CD4-positive, alpha-beta memory T cell (primary cell): ENCODE results near the gene GMDS. TPM values are rescaled to one million over a fixed set of nuclear protein-coding genes. Genes with fewer than 3 reads are reported as not detected.
A peak's percentile ranks its signal among the peaks of the same experiment; 100 is the strongest.

Experiments
- CTCF ChIA-PET: fragments of 350-600 bp; sonication (Branson Sonifier 250); formaldehyde crosslinking; loops from one replicate; lab custom pipeline; 2021; ENCODE audit warnings: inconsistent platforms; ENCODE audit not compliant: partially characterized antibody; lab: Charles Lee
- POLR2A ChIA-PET: fragments of 350-600 bp; sonication (Branson Sonifier 250); formaldehyde crosslinking; loops from one replicate; lab custom pipeline; 2021; ENCODE audit not compliant: partially characterized antibody; lab: Charles Lee
- DNase-seq, 5 donors: peaks; one replicate each; pipeline versions ENCODE4 v3.0.0 to v3.0.0-alpha.2; 2020 to 2022; ENCODE audit warnings: mixed read lengths in 1 of 5
- H3K27ac ChIP-seq: one replicate; pipeline ENCODE4 v1.7.0; 2013; ENCODE audit warnings: low read depth, low read length
- H3K27me3 ChIP-seq: 2 replicates; pipeline ENCODE4 v1.7.0; 2013; ENCODE audit warnings: mild to moderate bottlenecking, low read length, moderate library complexity; ENCODE audit not compliant: insufficient read depth
- H3K36me3 ChIP-seq: 2 replicates; pipeline ENCODE4 v1.7.0; 2013; ENCODE audit warnings: mild to moderate bottlenecking, low read length, moderate library complexity; ENCODE audit not compliant: insufficient read depth
- H3K4me1 ChIP-seq: 2 replicates; pipeline ENCODE4 v1.7.0; 2013; ENCODE audit warnings: mild to moderate bottlenecking, low read length, moderate library complexity; ENCODE audit not compliant: insufficient read depth
- H3K4me3 ChIP-seq, 2 donors: one replicate each; pipeline ENCODE4 v1.7.0; 2013; ENCODE audit warnings: low read length in 2 of 2, mild to moderate bottlenecking in 1 of 2
- H3K9me3 ChIP-seq, 2 donors: one replicate each; pipeline ENCODE4 v1.7.0; 2013; ENCODE audit warnings: low read length in 2 of 2, control low read depth in 1 of 2; ENCODE audit not compliant: control insufficient read depth in 1 of 2
- H3K27ac Mint-ChIP-seq, 7 donors: one replicate each; pipeline ENCODE4 v1.8.0; 2020 to 2021; ENCODE audit warnings: mixed read lengths in 7 of 7, mild to moderate bottlenecking in 6 of 7, inconsistent platforms in 3 of 7, moderate library complexity in 3 of 7
- H3K27me3 Mint-ChIP-seq, 2 donors: one replicate each; pipeline ENCODE4 v1.8.0; 2020 to 2021; ENCODE audit warnings: mixed read lengths in 2 of 2
- H3K36me3 Mint-ChIP-seq, 2 donors: one replicate each; pipeline ENCODE4 v1.8.0; 2020 to 2021; ENCODE audit warnings: mixed read lengths in 2 of 2, inconsistent platforms in 1 of 2, mild to moderate bottlenecking in 1 of 2
- H3K4me1 Mint-ChIP-seq, 4 donors: one replicate each; pipeline ENCODE4 v1.8.0; 2020 to 2021; ENCODE audit warnings: mixed read lengths in 4 of 4, mild to moderate bottlenecking in 1 of 4
- H3K4me3 Mint-ChIP-seq, 8 donors: one replicate each; pipeline ENCODE4 v1.8.0; 2020 to 2021; ENCODE audit warnings: mixed read lengths in 8 of 8, mild to moderate bottlenecking in 7 of 8, moderate library complexity in 6 of 8, inconsistent platforms in 3 of 8
- H3K9me3 Mint-ChIP-seq, 8 donors: one replicate each; pipeline ENCODE4 v1.8.0; 2020 to 2021; ENCODE audit warnings: mixed read lengths in 8 of 8, mild to moderate bottlenecking in 5 of 8, inconsistent platforms in 3 of 8, moderate library complexity in 1 of 8
- intact Hi-C: fragments of 100-400 bp; cut with micrococcal nuclease; formaldehyde crosslinking; loops from one replicate; pipeline ENCODE4 v1.15.1; 2023
- polyA plus RNA-seq, 2 donors: library from polyadenylated mRNA; unstranded; fragments of 300-500 nt; fragmentation: Illumina TruSeq; gene quantifications; one replicate each; pipeline ENCODE4 v1.2.3, GENCODE V29; 2021
- total RNA-seq, 2 experiments: library from RNA; stranded (reverse); gene quantifications; one replicate each; pipeline ENCODE4 v1.2.3, GENCODE V29; 2021

GMDS gene
- total and polyA plus RNA-seq, 4 experiments from 2014 or later: 12.1 to 24.0 (median 15.2) TPM

DNA sequence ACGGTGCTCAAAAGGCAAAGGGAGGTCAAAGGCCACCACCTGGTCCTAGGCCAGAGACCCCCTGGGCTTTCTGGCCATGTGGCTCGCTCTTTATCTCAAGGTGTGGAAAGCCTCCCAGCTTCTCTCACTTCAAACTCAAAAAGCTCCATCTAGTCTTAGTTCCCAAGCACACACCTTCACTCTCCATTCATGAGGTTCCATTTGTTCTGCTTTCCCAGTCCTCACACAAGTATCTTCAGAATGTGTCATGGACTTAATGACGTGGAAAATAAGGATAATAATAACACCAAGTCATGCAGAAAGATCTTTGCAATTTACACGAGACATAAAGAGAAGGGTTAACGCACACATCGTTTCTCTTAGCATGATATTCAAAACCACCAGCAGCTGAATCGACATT lies 219.3 kb downstream of the GMDS start:
- intact Hi-C loops: no loop called here
- CTCF ChIA-PET: no interaction called here
- H3K9me3 ChIP-seq: no peaks in the 10 kb centered on the region
- H3K27me3 Mint-ChIP-seq: no peaks in the 10 kb centered on the region
- no peak overlapping the region for H3K4me3 ChIP-seq
- H3K36me3 Mint-ChIP-seq: no peaks in the 10 kb centered on the region
- H3K4me3 Mint-ChIP-seq: no peak overlapping the region
- POLR2A ChIA-PET: no interaction called here
- H3K36me3 ChIP-seq: no peaks in the 10 kb centered on the region
- H3K27me3 ChIP-seq: no peaks in the 10 kb centered on the region
- H3K27ac Mint-ChIP-seq: no peak overlapping the region
- H3K4me1 Mint-ChIP-seq: peaks cover 10 to 14% (median 13%) of the 10 kb centered on the region in 4 donors
- no peak for DNase-seq
- no peak overlapping the region for H3K27ac ChIP-seq
- peaks cover 0 to 2% (median 0%) of the 10 kb centered on the region in 8 donors for H3K9me3 Mint-ChIP-seq
- peaks cover 5% of the 10 kb centered on the region for H3K4me1 ChIP-seq

DNA sequence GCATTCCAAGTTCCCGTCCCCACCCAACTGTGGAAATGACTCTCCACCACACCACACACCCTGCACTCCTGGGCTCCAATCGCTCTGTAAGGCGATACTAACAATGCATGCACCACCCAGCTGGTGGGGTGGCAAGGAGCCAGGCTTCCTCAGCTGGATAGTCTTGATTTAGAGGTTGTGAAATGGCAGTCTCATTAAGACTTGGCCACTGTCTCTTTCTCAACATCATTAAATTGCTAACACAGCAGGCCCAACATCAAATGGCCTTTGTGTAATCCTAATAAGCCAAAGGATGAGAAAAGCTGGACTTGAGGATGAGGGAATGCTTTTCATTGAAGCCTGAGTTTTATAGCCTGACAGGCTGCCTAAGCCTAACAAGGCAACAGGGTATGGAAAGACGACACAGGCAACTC lies 223.7 kb downstream of the GMDS start:
- H3K4me1 Mint-ChIP-seq: peaks cover 0 to 11% (median 4%) of the 10 kb centered on the region in 4 donors
- POLR2A ChIA-PET: no interaction called here

GRCh38 chr6:2020909-2021308 lies 224.5 kb downstream of the GMDS start:
- no peaks in the 10 kb centered on the region for H3K27me3 ChIP-seq
- intact Hi-C loops: no loop called here
- Mint-ChIP-seq H3K4me1 (peaks cover 0 to 11% (median 4%) of the 10 kb centered on the region in 4 donors), H3K36me3 (peaks cover 5% of the 10 kb centered on the region in 2 donors), H3K27me3 (no peaks in the 10 kb centered on the region), H3K9me3 (peaks cover 0 to 7% (median 0%) of the 10 kb centered on the region in 8 donors), H3K4me3 (no peak overlapping the region), H3K27ac (peak overlapping the region in 1 of 7 donors; percentile 61)
- CTCF ChIA-PET: no interaction called here
- DNase-seq: no peak
- no peaks in the 10 kb centered on the region for H3K4me1 ChIP-seq
- no peaks in the 10 kb centered on the region for H3K36me3 ChIP-seq
- no peak overlapping the region for H3K27ac ChIP-seq
- no peaks in the 10 kb centered on the region for H3K9me3 ChIP-seq
- POLR2A ChIA-PET: no interaction called here
- H3K4me3 ChIP-seq: no peak overlapping the region

More for the DNA sequence above, 223.7 kb downstream of the GMDS start:
- Histone ChIP-seq H3K4me1 (no peaks in the 10 kb centered on the region), H3K27ac (no peak overlapping the region), H3K4me3 (no peak overlapping the region), H3K36me3 (no peaks in the 10 kb centered on the region), H3K9me3 (no peaks in the 10 kb centered on the region), H3K27me3 (no peaks in the 10 kb centered on the region)
- DNase-seq: no peak
- Mint-ChIP-seq H3K27me3 (no peaks in the 10 kb centered on the region), H3K9me3 (peaks cover 0 to 3% (median 0%) of the 10 kb centered on the region in 8 donors), H3K27ac (no peak overlapping the region), H3K36me3 (peaks cover 5% of the 10 kb centered on the region in 2 donors), H3K4me3 (no peak overlapping the region)
- intact Hi-C loops: no loop called here
- CTCF ChIA-PET: no interaction called here

- no peak overlapping the region for H3K4me3 ChIP-seq
- peaks cover 0 to 22% (median 14%) of the 10 kb centered on the region in 8 donors for H3K9me3 Mint-ChIP-seq
- no peaks in the 10 kb centered on the region for H3K9me3 ChIP-seq
- H3K27me3 Mint-ChIP-seq: no peaks in the 10 kb centered on the region
- H3K27ac Mint-ChIP-seq: no peak overlapping the region
- H3K36me3 Mint-ChIP-seq: peaks cover 13 to 17% of the 10 kb centered on the region in 2 donors
- ChIA-PET CTCF (no interaction called here), POLR2A (no interaction called here)
- intact Hi-C loops: no loop called here
- no peak overlapping the region for H3K4me3 Mint-ChIP-seq
- no peak overlapping the region for H3K27ac ChIP-seq
- no peaks in the 10 kb centered on the region for H3K27me3 ChIP-seq
- no peaks in the 10 kb centered on the region for H3K4me1 ChIP-seq
- peaks cover 0 to 7% (median 3%) of the 10 kb centered on the region in 4 donors for H3K4me1 Mint-ChIP-seq
- no peak for DNase-seq
- H3K36me3 ChIP-seq: no peaks in the 10 kb centered on the region
Observed at GRCh38 chr6:2019051-2019450, 226.4 kb downstream of the GMDS start.

DNA sequence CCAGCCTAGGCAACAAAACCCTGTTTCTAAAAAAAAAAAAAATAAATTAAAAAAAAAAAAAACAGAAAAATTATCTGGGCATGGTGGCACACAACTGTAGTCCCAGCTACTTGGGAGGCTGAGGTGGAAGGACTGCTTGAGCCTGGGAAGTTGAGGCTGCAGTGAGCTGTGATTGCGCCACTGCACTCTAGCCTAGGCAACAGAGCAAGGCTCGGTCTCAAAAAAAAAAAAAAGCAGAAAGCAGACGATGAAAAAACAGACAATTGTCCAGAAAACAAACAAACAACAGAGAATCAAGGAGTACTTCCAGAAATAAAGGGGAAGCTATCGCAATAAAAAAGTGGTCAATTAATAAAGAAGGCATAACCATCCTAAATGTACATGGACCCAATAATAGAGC lies 229.4 kb downstream of the GMDS start:
- no peak overlapping the region for H3K27ac ChIP-seq
- peaks cover 28 to 30% of the 10 kb centered on the region in 2 donors for H3K36me3 Mint-ChIP-seq

DNA sequence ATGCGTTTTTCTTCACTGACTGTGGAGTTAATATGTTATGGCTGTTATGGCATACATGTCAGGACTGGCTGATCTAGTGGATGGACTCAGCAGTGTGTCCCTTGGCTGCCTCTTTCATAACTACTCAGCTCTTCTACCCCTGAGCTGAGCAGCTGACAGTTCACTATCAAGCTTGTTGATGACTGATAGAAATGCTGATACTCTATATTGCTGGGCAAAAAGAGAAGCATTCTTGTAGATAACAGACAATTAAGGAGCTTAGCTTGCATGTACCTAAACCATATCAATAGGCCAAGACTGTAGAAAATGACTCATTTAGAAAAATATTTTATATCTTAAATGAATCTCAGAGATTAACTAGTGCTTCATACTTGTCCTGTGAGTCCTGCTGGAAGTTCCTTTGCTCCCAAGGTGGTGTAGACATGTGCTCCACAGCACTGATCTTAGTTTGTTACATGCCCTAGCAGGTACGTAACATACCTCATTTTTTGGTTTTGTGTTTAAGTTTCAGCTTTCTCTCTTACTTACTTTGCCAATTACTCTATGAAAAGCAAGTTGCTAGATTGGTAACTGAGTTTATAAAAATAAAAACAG lies 236.9 kb downstream of the GMDS start:
- CTCF ChIA-PET: no interaction called here

More for the DNA sequence above, 229.4 kb downstream of the GMDS start:
- Histone ChIP-seq H3K4me1 (no peaks in the 10 kb centered on the region), H3K9me3 (no peaks in the 10 kb centered on the region), H3K4me3 (no peak overlapping the region), H3K27me3 (no peaks in the 10 kb centered on the region), H3K36me3 (no peaks in the 10 kb centered on the region)
- Mint-ChIP-seq H3K27me3 (no peaks in the 10 kb centered on the region), H3K4me1 (peaks cover 0 to 2% (median under 1%) of the 10 kb centered on the region in 4 donors), H3K4me3 (no peak overlapping the region), H3K27ac (no peak overlapping the region), H3K9me3 (peaks cover 3 to 29% (median 20%) of the 10 kb centered on the region in 8 donors)
- DNase-seq: no peak
- intact Hi-C loops: no loop called here
- ChIA-PET CTCF (interaction anchor here (0.6 kb wide), 1 partner anchor 30 kb away, joined by 3 read pairs; no protein-coding TSS in a partner anchor), POLR2A (interaction anchor here (0.6 kb wide), 1 partner anchor 1996 kb away, joined by 3 read pairs; no protein-coding TSS in a partner anchor)

DNA sequence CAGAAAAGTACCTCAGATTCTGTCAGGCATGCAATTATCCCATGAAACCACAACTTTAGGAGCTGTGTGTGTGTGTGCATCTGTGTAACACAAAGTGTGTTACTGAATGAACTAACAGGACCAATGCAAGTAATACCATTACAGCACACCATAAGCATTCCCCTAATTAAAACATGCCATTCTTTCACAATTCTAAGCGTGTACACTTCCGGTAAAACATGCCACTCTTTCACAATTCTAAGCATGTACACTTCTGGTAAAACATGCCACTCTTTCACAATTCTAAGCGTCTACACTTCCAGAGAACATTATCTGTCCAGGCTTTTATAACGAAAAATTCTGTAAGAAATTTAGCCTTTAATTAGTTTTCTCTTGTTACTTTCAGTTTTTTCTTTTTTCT lies 238.2 kb downstream of the GMDS start:
- Mint-ChIP-seq H3K4me1 (no peaks in the 10 kb centered on the region), H3K27me3 (no peaks in the 10 kb centered on the region), H3K36me3 (peaks cover 14 to 17% of the 10 kb centered on the region in 2 donors), H3K4me3 (no peak overlapping the region), H3K27ac (no peak overlapping the region), H3K9me3 (peaks cover 0 to 11% (median 2%) of the 10 kb centered on the region in 8 donors)
- Histone ChIP-seq H3K4me1 (no peaks in the 10 kb centered on the region), H3K4me3 (no peak overlapping the region), H3K36me3 (no peaks in the 10 kb centered on the region), H3K27ac (no peak overlapping the region), H3K9me3 (no peaks in the 10 kb centered on the region), H3K27me3 (no peaks in the 10 kb centered on the region)
- intact Hi-C loops: no loop called here
- CTCF ChIA-PET: no interaction called here
- no peak for DNase-seq
- POLR2A ChIA-PET: no interaction called here

More for the DNA sequence above, 236.9 kb downstream of the GMDS start:
- H3K4me3 Mint-ChIP-seq: no peak overlapping the region
- H3K27ac Mint-ChIP-seq: no peak overlapping the region
- Histone ChIP-seq H3K36me3 (no peaks in the 10 kb centered on the region), H3K27ac (no peak overlapping the region), H3K27me3 (no peaks in the 10 kb centered on the region), H3K9me3 (no peaks in the 10 kb centered on the region), H3K4me3 (no peak overlapping the region), H3K4me1 (no peaks in the 10 kb centered on the region)
- H3K27me3 Mint-ChIP-seq: no peaks in the 10 kb centered on the region
- intact Hi-C loops: no loop called here
- peaks cover 21 to 22% of the 10 kb centered on the region in 2 donors for H3K36me3 Mint-ChIP-seq
- H3K4me1 Mint-ChIP-seq: no peaks in the 10 kb centered on the region
- DNase-seq: no peak
- peaks cover 0 to 15% (median 5%) of the 10 kb centered on the region in 8 donors for H3K9me3 Mint-ChIP-seq
- POLR2A ChIA-PET: no interaction called here
